ENCODE measurements around the gene SLAMF9.

- TF ChIP-seq, protein P1, sequence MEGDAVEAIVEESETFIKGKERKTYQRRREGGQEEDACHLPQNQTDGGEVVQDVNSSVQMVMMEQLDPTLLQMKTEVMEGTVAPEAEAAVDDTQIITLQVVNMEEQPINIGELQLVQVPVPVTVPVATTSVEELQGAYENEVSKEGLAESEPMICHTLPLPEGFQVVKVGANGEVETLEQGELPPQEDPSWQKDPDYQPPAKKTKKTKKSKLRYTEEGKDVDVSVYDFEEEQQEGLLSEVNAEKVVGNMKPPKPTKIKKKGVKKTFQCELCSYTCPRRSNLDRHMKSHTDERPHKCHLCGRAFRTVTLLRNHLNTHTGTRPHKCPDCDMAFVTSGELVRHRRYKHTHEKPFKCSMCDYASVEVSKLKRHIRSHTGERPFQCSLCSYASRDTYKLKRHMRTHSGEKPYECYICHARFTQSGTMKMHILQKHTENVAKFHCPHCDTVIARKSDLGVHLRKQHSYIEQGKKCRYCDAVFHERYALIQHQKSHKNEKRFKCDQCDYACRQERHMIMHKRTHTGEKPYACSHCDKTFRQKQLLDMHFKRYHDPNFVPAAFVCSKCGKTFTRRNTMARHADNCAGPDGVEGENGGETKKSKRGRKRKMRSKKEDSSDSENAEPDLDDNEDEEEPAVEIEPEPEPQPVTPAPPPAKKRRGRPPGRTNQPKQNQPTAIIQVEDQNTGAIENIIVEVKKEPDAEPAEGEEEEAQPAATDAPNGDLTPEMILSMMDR (conservative IDR thresholded peaks at IDR 0.05; ENCODE audit: low read length), result no peak
- no peak for TF ChIP-seq EZH2phosphoT487 (IDR thresholded peaks at IDR 0.05; ENCODE audit: borderline replicate concordance)
These were observed 30.6 kb downstream of the SLAMF9 start for GRCh38 chr1:159923203-159924024.
